ENCODE data around the gene KCNJ9. TPM values are rescaled to one million over a fixed set of nuclear protein-coding genes. Genes with fewer than 3 reads are reported as not detected.

Gene KCNJ9
- total RNA-seq, 1 experiment from 2014 or later, result not detected

DNA sequence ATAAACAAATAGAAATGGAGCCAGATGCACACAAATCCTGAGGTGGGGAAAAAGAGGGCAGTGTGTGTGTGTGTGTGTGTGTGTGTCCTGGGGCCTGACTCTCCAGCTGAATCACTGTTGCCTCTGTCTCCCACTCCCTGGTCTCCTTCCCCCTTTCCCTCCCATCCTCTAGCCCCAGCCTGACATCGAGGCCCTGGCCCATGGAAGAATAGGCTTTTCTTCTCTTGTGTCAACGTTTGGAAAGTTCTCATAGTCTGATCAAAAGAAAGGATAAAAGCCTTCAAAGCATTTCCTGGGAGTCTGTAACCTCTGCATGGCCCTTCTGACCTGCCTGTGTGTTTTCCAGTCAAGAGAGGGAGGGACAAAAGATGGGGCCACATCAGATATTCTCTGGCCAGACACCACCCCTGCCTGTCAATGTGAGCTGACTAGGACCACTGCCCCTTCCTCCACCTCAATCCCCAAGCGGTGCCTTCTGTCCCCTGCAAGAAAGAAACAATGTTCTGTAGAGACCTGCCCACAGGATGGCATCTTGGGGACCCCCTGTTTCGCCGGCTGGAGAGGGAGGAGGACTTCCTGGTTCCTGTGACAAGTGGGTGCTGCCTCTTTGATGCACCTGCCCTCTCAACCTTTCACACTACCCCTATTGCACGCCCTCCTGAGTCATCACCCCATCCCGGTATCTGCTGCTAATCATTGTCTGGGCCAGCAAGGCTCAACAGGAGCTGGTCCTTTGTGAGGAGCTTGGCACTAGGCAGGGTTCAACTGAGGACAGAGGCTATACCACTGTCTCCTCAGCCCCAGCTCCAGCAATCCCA is 27.6 kb upstream of the KCNJ9 start:
- no peak for DNase-seq
- BruUV-seq (replicated peaks), result no TSS peak
- Mint-ChIP-seq H3K9me3 (ENCODE audit: low read depth, unreplicated experiment) (no peaks in the 10 kb centered on the region), H3K4me3 (ENCODE audit: low read depth, unreplicated experiment) (no peak overlapping the region), H3K36me3 (ENCODE audit: insufficient read depth, unreplicated experiment) (no peaks in the 10 kb centered on the region), H3K4me1 (ENCODE audit: low read depth, unreplicated experiment) (no peaks in the 10 kb centered on the region), H3K27ac (ENCODE audit: unreplicated experiment) (no peak overlapping the region), H3K27me3 (ENCODE audit: unreplicated experiment) (peaks cover 100% of the 10 kb centered on the region)
- intact Hi-C loops (cut with micrococcal nuclease; ENCODE audit: unreplicated experiment), result no loop called here
- CTCF ChIA-PET, result interaction anchor here (0.9 kb wide), 1 partner anchor 32 kb away, joined by 3 read pairs; no protein-coding TSS in a partner anchor
- TF ChIP-seq, protein P1, sequence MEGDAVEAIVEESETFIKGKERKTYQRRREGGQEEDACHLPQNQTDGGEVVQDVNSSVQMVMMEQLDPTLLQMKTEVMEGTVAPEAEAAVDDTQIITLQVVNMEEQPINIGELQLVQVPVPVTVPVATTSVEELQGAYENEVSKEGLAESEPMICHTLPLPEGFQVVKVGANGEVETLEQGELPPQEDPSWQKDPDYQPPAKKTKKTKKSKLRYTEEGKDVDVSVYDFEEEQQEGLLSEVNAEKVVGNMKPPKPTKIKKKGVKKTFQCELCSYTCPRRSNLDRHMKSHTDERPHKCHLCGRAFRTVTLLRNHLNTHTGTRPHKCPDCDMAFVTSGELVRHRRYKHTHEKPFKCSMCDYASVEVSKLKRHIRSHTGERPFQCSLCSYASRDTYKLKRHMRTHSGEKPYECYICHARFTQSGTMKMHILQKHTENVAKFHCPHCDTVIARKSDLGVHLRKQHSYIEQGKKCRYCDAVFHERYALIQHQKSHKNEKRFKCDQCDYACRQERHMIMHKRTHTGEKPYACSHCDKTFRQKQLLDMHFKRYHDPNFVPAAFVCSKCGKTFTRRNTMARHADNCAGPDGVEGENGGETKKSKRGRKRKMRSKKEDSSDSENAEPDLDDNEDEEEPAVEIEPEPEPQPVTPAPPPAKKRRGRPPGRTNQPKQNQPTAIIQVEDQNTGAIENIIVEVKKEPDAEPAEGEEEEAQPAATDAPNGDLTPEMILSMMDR (IDR thresholded peaks at IDR 0.05; ENCODE audit: unreplicated experiment), result no peak

GRCh38 chr1:160056648-160057169 is 24.6 kb upstream of the KCNJ9 start:
- Mint-ChIP-seq H3K27me3 (ENCODE audit: unreplicated experiment) (peaks cover 91% of the 10 kb centered on the region), H3K27ac (ENCODE audit: unreplicated experiment) (no peak overlapping the region), H3K9me3 (ENCODE audit: low read depth, unreplicated experiment) (no peaks in the 10 kb centered on the region), H3K4me3 (ENCODE audit: low read depth, unreplicated experiment) (no peak overlapping the region), H3K4me1 (ENCODE audit: low read depth, unreplicated experiment) (no peaks in the 10 kb centered on the region), H3K36me3 (ENCODE audit: insufficient read depth, unreplicated experiment) (no peaks in the 10 kb centered on the region)
- no peak for DNase-seq
- TF ChIP-seq, protein P1 (IDR thresholded peaks at IDR 0.05; ENCODE audit: unreplicated experiment), result no peak
- intact Hi-C loops (cut with micrococcal nuclease; ENCODE audit: unreplicated experiment), result no loop called here
- no TSS peak for BruUV-seq (replicated peaks)
- CTCF ChIA-PET, result interaction anchor here (1.8 kb wide), 1 partner anchor 23 kb away, joined by 14 read pairs; no protein-coding TSS in a partner anchor

DNA sequence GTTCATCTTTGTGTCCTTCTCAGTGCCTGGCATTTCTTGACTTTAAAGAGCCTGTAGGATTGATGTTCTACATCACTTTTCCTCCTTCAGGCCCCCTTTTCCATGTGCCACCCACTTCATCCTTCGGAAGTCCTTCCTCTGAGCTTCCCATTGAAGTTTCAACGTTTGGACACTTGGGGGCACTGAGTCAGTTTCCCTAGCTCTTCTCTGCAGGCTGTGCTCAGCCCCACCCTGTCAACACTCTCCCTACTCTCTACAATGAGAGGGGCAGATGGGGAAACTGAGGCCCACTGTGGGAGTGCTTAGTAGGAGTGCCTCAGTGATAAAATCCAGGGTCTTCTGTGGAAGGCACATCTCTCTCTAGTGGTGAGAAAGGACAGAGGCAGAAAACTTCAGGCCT is 23.3 kb upstream of the KCNJ9 start:
- TF ChIP-seq, protein P1 (IDR thresholded peaks at IDR 0.05; ENCODE audit: unreplicated experiment), result no peak
- H3K36me3 Mint-ChIP-seq (ENCODE audit: insufficient read depth, unreplicated experiment), result no peaks in the 10 kb centered on the region
- BruUV-seq (replicated peaks), result no TSS peak
- CTCF ChIA-PET, result interaction anchor here (0.6 to 1.8 kb wide), 3 partner anchors 12 to 194 kb away, joined by 3 to 14 read pairs (median 5); no protein-coding TSS in a partner anchor
- no peaks in the 10 kb centered on the region for H3K9me3 Mint-ChIP-seq (ENCODE audit: low read depth, unreplicated experiment)
- no peak overlapping the region for H3K4me3 Mint-ChIP-seq (ENCODE audit: low read depth, unreplicated experiment)
- intact Hi-C loops (cut with micrococcal nuclease; ENCODE audit: unreplicated experiment), result no loop called here
- DNase-seq, result no peak
- H3K4me1 Mint-ChIP-seq (ENCODE audit: low read depth, unreplicated experiment), result no peaks in the 10 kb centered on the region
- peaks cover 77% of the 10 kb centered on the region for H3K27me3 Mint-ChIP-seq (ENCODE audit: unreplicated experiment)
- H3K27ac Mint-ChIP-seq (ENCODE audit: unreplicated experiment), result no peak overlapping the region

DNA sequence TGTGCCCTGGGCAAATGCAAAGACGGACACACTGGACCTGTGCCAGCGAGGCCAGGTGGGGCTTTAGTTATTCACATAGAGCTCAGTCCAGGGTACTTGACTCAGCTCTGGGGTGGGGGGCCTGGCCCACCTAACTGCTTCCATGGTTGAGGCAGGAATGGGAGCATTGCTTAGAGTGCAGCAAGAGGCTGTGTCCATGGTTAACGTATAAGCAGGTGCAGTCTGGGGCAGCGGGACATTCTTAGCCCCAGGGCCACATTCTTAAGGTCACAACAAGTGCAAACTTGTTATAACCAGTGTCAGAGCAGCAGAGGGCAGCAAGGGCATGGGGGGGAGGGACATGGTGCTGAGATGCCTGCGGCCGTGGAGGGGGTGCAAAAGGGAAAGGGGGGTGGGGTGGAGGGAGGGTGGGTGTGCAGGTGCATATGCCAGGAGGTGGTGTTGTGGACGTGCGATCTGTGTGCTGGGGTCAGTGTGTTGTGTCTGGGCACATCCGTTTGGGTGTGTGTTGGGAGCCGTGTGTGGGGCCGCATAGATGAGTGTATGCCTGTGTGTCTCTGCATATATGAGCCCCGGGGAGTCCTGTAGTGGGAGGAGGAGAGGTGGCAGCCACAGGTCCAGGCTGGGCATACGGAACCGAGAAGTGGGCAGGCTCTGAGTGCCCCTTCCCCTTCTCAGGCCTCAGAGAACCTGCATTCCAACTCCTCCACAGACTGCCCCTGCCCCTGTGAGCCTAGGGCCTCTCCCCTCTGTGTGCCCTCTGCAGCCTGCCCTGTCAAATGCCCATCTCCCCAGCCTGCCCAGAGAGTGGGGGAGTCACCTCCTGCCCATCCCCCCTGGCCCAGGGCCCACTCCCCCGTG is 19.7 kb upstream of the KCNJ9 start:
- no TSS peak for BruUV-seq (replicated peaks)
- H3K27ac Mint-ChIP-seq (ENCODE audit: unreplicated experiment), result no peak overlapping the region
- CTCF ChIA-PET, result no interaction called here

More for the DNA sequence above, 19.7 kb upstream of the KCNJ9 start:
- H3K27me3 Mint-ChIP-seq (ENCODE audit: unreplicated experiment), result peaks cover 62% of the 10 kb centered on the region
- no peaks in the 10 kb centered on the region for H3K4me1 Mint-ChIP-seq (ENCODE audit: low read depth, unreplicated experiment)
- H3K36me3 Mint-ChIP-seq (ENCODE audit: insufficient read depth, unreplicated experiment), result no peaks in the 10 kb centered on the region
- TF ChIP-seq, protein P1 (IDR thresholded peaks at IDR 0.05; ENCODE audit: unreplicated experiment), result no peak
- intact Hi-C loops (cut with micrococcal nuclease; ENCODE audit: unreplicated experiment), result no loop called here
- H3K9me3 Mint-ChIP-seq (ENCODE audit: low read depth, unreplicated experiment), result no peaks in the 10 kb centered on the region
- DNase-seq, result no peak
- no peak overlapping the region for H3K4me3 Mint-ChIP-seq (ENCODE audit: low read depth, unreplicated experiment)

Data from Calu3 (cell line).